Large intestine (tissue), 3 donors: ENCODE data around the gene GPX1. TPM values are rescaled to one million over a fixed set of nuclear protein-coding genes. Genes with fewer than 3 reads are reported as not detected.
"Not testable (repeated sequence)": the region's sequence is repeated elsewhere in the genome, so short reads cannot be mapped to it uniquely, and the experiment has no call there.

Experiments
- DNase-seq, 2 donors: peaks; one replicate each; pipeline versions ENCODE4 v3.0.0 to v3.0.0-alpha.2; 2013
- H3K27ac ChIP-seq: one replicate; pipeline ENCODE4 v1.5.1; 2013; ENCODE audit warnings: low read length
- H3K27me3 ChIP-seq: 2 replicates; pipeline ENCODE4 v1.6.1; 2013; ENCODE audit warnings: low read length; ENCODE audit not compliant: control insufficient read depth, insufficient read depth
- H3K36me3 ChIP-seq: 2 replicates; pipeline ENCODE4 v1.6.1; 2013; ENCODE audit warnings: low read length; ENCODE audit not compliant: control insufficient read depth, insufficient read depth
- H3K4me1 ChIP-seq: one replicate; pipeline ENCODE4 v1.6.1; 2013; ENCODE audit warnings: low read length; ENCODE audit not compliant: control insufficient read depth, insufficient read depth
- H3K4me3 ChIP-seq: one replicate; pipeline ENCODE4 v1.5.1; 2013; ENCODE audit warnings: low read length
- H3K9me3 ChIP-seq: one replicate; pipeline ENCODE4 v1.6.1; 2013; ENCODE audit warnings: mild to moderate bottlenecking, low read depth, low read length, moderate library complexity; ENCODE audit not compliant: control insufficient read depth
- WGBS: methylation state at CpG from one replicate; pipeline ENCODE4 v1.1.5; 2013; ENCODE audit warnings: low lambda C conversion rate; ENCODE audit not compliant: insufficient coverage; 5-methylcytosine and 5-hydroxymethylcytosine counted together
- polyA plus RNA-seq: library from polyadenylated mRNA; unstranded; fragments of 120-200 nt; gene quantifications from one replicate; pipeline ENCODE4 v1.2.1, GENCODE V29; 2013

GPX1 gene
- polyA plus RNA-seq, 1 donor = 218 TPM

DNA sequence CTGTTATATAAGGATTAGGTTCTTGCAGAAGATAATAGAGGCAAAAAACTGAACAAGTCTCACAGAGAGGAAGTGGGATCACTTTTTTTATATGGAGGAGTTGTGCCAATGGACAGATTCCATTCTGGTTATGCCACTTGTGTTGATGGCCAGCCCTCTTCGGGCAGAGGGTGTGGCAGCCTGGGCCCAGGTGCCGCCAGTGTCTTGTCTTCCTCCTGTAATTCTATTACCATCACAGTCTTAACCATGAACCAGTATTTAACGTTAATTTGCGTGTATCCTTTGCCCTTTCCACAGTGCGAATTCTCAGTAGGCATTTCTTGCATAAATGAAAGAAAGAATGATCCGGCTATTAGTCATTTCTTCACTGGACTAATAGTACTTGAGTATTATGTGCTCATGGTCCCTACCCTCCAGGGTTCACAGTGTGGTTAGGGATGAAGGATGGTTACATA, 11.3 kb downstream of the GPX1 start:
- H3K27me3 ChIP-seq = no peaks in the 10 kb centered on the region
- no peak overlapping the region for H3K27ac ChIP-seq
- H3K4me3 ChIP-seq = no peak overlapping the region
- H3K4me1 ChIP-seq = peaks cover 35% of the 10 kb centered on the region
- no peaks in the 10 kb centered on the region for H3K9me3 ChIP-seq
- WGBS = 90% methylated on average over 2 of the region's 6 CpGs
- no peaks in the 10 kb centered on the region for H3K36me3 ChIP-seq
- no peak for DNase-seq

DNA sequence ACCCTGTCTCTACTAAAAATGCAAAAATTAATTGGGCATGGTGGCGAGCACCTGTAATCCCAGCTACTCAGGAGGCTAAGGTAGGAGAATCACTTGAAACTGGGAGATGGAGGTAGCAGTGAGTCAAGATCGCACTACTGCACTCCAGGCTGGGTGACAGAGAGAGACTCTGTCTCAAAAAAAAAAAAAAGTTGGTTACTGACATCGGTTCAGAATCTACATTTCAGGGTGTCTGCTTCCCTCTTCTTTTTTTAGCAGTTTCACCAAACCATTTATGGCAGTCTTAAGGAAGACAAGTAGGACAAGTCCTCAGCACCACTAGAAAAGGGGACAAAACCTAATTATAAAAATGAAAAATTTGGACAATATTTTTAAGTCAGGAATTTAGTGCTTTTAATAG, 15.0 kb downstream of the GPX1 start:
- Histone ChIP-seq H3K4me3 (no peak overlapping the region), H3K27me3 (no peaks in the 10 kb centered on the region), H3K9me3 (no peaks in the 10 kb centered on the region), H3K27ac (no peak overlapping the region), H3K4me1 (peaks cover 12% of the 10 kb centered on the region), H3K36me3 (no peaks in the 10 kb centered on the region)
- no CpG with 5 or more reads among the region's 3 CpGs for WGBS
- no peak for DNase-seq

DNA sequence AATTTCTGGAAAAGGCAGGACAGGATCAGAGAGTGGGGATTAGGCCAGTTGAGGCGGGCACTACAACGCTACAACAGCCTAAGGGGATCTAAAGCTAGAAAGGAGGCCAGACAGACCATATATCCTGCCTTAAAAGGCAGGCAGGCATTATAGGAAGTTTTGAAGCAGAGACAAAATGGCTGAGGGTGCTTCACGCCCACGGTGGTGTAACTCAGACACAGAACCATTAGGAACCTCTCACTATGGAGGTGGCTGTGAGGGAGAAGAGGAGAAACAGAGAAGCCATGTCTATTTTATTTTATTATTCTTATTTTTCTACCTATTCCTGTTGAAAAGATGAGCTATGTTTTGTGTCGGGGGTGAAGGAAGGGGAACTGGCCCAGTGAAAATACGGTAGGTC, 16.2 kb downstream of the GPX1 start:
- Histone ChIP-seq H3K27ac (no peak overlapping the region), H3K9me3 (no peaks in the 10 kb centered on the region), H3K36me3 (no peaks in the 10 kb centered on the region), H3K4me3 (no peak overlapping the region), H3K4me1 (peaks cover 12% of the 10 kb centered on the region), H3K27me3 (no peaks in the 10 kb centered on the region)
- 100% methylated on average over 1 of the region's 6 CpGs for WGBS
- no peak for DNase-seq

DNA sequence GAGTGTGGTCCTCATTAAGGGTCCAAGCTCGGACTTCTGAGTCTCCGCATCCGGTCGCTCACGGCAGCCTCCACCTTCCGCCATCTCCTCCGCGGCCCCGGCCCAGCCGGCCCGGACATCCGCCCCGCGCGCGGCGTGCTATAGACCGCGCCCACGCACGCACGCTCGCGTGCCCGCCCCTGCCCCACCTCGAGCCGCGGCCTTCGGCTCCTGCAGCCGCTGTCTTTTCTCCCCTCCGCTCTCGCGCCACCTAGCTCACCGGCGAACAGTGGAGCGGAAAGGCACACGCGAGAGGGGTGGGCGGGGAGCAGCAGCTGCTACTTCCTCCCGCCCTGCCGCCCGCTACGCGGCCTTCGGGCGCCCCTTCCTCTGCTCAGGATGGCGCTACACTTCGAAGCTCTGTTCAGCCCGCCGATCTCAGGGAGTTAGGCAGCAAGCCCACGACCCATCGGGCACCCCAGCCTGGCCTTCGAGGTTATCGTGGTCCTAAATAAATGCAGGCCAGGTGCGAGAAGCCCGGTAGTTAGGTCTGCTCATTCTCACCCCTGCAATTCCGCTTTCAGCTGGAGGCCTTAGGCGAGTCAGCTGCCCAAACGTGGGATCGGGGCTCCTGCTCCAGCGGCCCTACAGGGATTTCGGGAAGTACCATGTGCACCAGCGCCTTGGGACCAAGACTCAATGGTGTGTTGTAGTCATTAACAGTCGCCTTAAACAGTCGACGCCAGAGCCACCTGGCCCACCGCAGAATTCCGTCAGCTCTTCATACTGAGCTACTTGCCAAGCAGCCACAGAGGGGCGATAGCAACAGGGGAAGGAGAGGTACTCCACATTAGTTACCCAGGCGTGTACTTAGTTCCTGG, 18.0 kb downstream of the GPX1 start, which contains the start of gene USP4:
USP4 (minus strand) TSS at position 113 of the 860 bp plus-strand sequence; CDS start at position 84, 29 bp downstream.
- H3K4me1 ChIP-seq = peaks cover 12% of the 10 kb centered on the region
- no peaks in the 10 kb centered on the region for H3K9me3 ChIP-seq
- H3K27me3 ChIP-seq = no peaks in the 10 kb centered on the region
- H3K27ac ChIP-seq = peak within 1 kb of the TSS; percentile 99
- WGBS = no CpG with 5 or more reads among the region's 70 CpGs
- peak; percentile 92 to 96 for DNase-seq
- peaks cover 4% of the 10 kb centered on the region for H3K36me3 ChIP-seq
- H3K4me3 ChIP-seq = peak within 1 kb of the TSS; percentile 96

DNA sequence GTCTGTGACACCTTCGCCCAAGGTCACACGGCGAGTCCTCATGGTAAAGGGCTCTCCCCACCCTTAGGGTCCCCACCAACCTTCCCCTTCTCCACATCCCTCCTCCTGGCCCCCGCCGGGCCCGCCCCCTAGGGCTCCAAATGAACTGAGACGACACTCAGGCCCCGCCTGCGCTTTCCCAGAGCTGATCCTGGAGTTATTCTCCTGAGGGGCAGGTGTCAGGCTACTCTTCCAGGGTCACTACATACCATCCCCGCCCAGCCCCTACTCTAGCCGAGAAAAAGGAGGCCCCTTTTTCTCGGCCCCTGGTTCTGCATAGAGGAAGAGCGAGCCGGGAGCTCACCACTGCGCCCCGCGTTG, 18.6 kb downstream of the GPX1 start:
- Histone ChIP-seq H3K4me1 (peaks cover 15% of the 10 kb centered on the region), H3K27ac (peak overlapping the region; percentile 99), H3K9me3 (no peaks in the 10 kb centered on the region), H3K36me3 (peaks cover 7% of the 10 kb centered on the region), H3K27me3 (no peaks in the 10 kb centered on the region), H3K4me3 (peak overlapping the region; percentile 96)
- no CpG with 5 or more reads among the region's 17 CpGs for WGBS
- DNase-seq = no peak

DNA sequence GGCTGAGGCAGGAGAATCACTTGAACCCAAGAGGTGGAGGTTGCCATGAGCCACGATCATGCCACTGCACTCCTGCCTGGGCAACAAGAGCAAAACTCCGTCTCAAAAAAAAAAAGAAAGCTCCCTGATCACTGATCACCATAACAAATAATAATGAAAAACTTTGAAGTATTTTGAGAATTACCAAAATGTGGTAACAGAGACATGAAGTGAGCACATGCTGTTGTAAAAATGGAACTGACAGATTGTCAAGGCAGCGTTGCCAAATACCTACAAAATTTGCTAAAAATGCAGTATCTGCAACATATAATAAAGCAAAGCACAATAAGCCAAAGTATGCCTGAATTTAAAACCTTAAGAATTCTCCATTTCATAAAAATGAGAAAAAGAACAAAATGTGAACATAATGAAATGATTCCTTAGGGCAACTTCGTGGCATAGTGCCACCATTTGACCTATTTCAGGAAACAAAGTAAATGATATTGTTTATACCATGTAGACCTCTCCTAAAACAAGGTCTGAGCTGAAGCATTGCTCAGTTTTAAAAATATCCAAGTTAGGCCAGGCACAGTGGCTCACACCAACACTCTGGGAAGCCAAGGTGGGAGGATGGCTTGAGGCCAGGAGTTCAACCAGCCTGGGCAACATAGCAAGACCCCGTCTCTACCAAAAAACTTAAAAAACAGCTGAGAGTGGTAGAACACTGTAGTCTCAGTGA, 24.1 kb downstream of the GPX1 start:
- no peaks in the 10 kb centered on the region for H3K27me3 ChIP-seq
- H3K36me3 ChIP-seq = peaks cover 44% of the 10 kb centered on the region
- WGBS = no CpG with 5 or more reads among the region's 5 CpGs
- peaks cover 3% of the 10 kb centered on the region for H3K9me3 ChIP-seq
- H3K4me3 ChIP-seq = no peak overlapping the region
- peaks cover 6% of the 10 kb centered on the region for H3K4me1 ChIP-seq
- no peak for DNase-seq
- H3K27ac ChIP-seq = peak overlapping the region; percentile 46

DNA sequence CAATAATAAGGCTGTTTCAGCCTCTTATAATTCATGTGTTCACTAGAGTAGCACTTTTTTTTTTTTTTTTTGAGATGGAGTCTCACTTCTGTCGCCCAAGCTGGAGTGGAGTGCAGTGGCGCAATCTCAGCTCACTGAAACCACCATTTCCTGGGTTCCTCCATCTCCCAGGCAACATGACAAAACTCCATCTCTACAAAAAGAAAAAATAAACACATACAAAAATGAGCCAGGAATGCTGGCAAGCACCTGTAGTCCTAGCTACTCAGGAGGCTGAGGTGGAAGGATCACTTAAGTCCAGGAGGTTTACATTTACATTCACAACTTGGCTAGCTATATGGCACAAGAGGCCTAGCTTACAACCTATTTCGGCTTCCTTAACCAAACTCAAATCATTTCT, 25.1 kb downstream of the GPX1 start:
- H3K4me3 ChIP-seq = no peak overlapping the region
- peaks cover 6% of the 10 kb centered on the region for H3K4me1 ChIP-seq
- WGBS = 100% methylated on average over 1 of the region's 3 CpGs
- no peak for DNase-seq
- H3K27me3 ChIP-seq = no peaks in the 10 kb centered on the region
- peaks cover 44% of the 10 kb centered on the region for H3K36me3 ChIP-seq
- no peak overlapping the region for H3K27ac ChIP-seq
- H3K9me3 ChIP-seq = peaks cover 3% of the 10 kb centered on the region

DNA sequence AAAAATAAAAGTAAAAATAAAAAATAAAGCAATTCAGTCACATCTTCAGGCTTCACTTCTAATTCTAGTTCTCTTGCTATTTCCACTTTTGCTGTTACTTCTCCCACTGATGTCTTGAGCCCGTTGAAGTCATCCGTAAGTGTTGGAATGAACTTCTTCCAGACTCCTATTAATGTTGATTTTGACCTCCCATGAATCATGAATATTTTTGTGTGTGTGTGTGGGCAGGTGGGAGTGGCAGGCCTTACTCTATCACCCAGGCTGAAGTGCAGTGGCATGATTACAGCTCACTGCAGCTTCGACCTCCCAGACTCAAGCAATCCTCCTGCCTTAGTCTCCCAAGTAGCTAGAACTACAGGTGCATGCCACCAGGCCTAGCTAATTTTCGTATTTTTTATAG, 29.0 kb downstream of the GPX1 start:
- no peaks in the 10 kb centered on the region for H3K27me3 ChIP-seq
- peaks cover 70% of the 10 kb centered on the region for H3K36me3 ChIP-seq
- WGBS = 100% methylated on average over 1 of the region's 4 CpGs

DNA sequence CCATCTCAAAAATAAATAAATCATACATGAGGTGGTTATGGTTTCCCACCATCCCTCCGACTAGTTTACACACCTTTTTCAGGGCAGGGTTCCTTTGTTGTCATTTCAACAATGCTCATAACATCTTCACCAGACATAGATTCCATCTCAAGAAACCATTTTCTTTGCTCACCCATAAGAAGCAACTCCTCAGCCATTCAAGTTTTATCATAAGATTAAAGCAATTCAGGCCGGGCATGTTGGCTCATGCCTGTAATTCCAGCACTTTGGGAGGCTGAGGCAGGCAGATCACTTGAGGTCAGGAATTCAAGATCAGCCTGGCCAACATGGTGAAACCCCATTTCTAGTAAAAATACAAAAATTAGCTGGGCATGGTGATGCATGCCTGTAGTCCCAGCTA, 29.8 kb downstream of the GPX1 start:
- not testable (repeated sequence) for H3K4me1 ChIP-seq, H3K27ac ChIP-seq, H3K9me3 ChIP-seq, DNase-seq, H3K27me3 ChIP-seq, H3K4me3 ChIP-seq
- peaks cover 72% of the 10 kb centered on the region for H3K36me3 ChIP-seq
- no CpG with 5 or more reads among the region's 2 CpGs for WGBS

More for the DNA sequence above, 29.0 kb downstream of the GPX1 start:
- DNase-seq = no peak
- H3K4me3 ChIP-seq = no peak overlapping the region
- H3K9me3 ChIP-seq = peaks cover 3% of the 10 kb centered on the region
- H3K4me1 ChIP-seq = peaks cover under 1% of the 10 kb centered on the region
- H3K27ac ChIP-seq = no peak overlapping the region

DNA sequence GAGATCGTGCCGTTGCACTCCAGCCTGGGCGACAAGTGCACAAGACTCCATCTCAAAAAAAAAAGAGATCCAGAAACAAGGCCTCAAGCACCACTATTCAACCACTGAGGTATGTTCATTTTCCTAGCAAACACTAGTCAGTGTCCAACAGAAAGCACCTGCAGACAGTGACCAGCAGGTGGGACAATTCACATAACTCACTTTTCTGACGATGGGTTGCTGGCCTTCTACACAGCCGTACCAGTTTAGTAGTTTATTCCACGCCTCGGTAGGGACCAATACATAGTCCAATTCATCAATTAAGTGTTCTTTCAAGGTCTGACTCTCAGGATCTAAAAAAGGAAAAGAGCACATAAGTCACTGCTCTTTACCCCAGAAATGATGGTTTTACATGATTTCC, 30.7 kb downstream of the GPX1 start:
- Histone ChIP-seq H3K27me3 (no peaks in the 10 kb centered on the region), H3K4me3 (no peak overlapping the region), H3K4me1 (no peaks in the 10 kb centered on the region), H3K27ac (no peak overlapping the region), H3K36me3 (peaks cover 75% of the 10 kb centered on the region), H3K9me3 (peaks cover 3% of the 10 kb centered on the region)
- DNase-seq = no peak
- WGBS = no CpG with 5 or more reads among the region's 7 CpGs
